Adipocyte (in vitro differentiated cells): ENCODE measurements around the gene PCDH15.

Source experiments
- DNase-seq: peaks from one replicate; pipeline ENCODE4 v3.0.0-alpha.2; 2015; ENCODE audit warnings: low read depth
- H3K27me3 ChIP-seq: replicated peaks from 2 replicates; pipeline ENCODE4 v1.7.0; 2013; ENCODE audit warnings: mild to moderate bottlenecking, low read length, moderate library complexity; ENCODE audit not compliant: control insufficient read depth, insufficient read depth
- H3K36me3 ChIP-seq: 2 replicates; pipeline ENCODE4 v1.7.0; 2013; ENCODE audit warnings: low read length, mild to moderate bottlenecking, moderate library complexity; ENCODE audit not compliant: control insufficient read depth, insufficient read depth, severe bottlenecking
- H3K4me1 ChIP-seq: 2 replicates; pipeline ENCODE4 v1.7.0; 2013; ENCODE audit warnings: mild to moderate bottlenecking, low read length, moderate library complexity; ENCODE audit not compliant: control insufficient read depth, insufficient read depth
- H3K4me3 ChIP-seq: 2 replicates; pipeline ENCODE4 v1.7.0; 2013; ENCODE audit warnings: mild to moderate bottlenecking, low read length, moderate library complexity
- H3K9ac ChIP-seq: 2 replicates; pipeline ENCODE4 v1.7.0; 2013; ENCODE audit warnings: mild to moderate bottlenecking, low read length, moderate library complexity
- H3K9me3 ChIP-seq: 2 replicates; pipeline ENCODE4 v1.7.0; 2013; ENCODE audit warnings: mild to moderate bottlenecking, low read length, moderate library complexity; ENCODE audit not compliant: control insufficient read depth

The PCDH15 gene

DNA sequence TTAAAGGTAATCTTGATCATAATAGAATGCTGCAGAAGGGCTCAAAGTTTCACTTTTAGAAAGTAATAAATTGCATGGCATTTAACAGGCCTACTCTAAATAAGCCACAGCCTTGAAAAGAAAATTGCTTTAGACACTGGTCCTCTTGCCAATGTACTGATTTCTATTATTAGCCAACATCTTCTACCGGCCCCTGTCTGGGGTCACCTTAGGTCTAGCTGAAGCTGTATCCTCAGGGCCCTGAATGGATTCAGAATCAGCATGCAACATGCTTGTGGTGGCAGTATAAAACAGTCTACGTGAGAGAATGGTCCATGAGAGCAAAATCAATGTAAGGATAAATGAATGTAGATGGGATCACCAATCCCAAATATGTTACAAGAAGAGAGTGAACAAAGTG lies 541.9 kb downstream of the PCDH15 start:
- Histone ChIP-seq H3K4me3 (no peak overlapping the region), H3K27me3 (no peaks in the 10 kb centered on the region), H3K9me3 (no peaks in the 10 kb centered on the region), H3K4me1 (no peaks in the 10 kb centered on the region), H3K36me3 (no peaks in the 10 kb centered on the region), H3K9ac (no peak overlapping the region)
- no peak for DNase-seq

DNA sequence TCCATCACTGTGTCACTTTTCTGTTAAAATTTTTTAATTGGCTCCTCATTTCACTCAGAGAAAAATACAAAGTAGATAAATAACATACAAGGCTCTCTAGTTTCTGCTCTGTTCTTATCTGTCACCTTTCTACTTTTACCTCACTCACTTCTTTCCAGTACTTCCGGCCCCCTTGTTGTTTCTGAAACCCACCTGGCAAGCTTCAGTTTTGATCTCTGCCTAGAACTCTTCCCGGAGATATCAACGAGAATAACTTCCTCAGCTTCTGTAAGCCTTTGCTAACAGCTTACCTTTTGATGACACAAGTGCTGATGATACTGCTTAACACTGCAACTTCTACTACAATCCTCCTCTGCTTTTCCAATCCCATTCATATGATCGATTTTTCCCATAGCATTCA lies 566.2 kb downstream of the PCDH15 start:
- DNase-seq: no peak
- no peak overlapping the region for H3K9ac ChIP-seq
- no peaks in the 10 kb centered on the region for H3K9me3 ChIP-seq
- no peaks in the 10 kb centered on the region for H3K36me3 ChIP-seq
- no peak overlapping the region for H3K4me3 ChIP-seq
- H3K4me1 ChIP-seq: no peaks in the 10 kb centered on the region
- no peaks in the 10 kb centered on the region for H3K27me3 ChIP-seq

DNA sequence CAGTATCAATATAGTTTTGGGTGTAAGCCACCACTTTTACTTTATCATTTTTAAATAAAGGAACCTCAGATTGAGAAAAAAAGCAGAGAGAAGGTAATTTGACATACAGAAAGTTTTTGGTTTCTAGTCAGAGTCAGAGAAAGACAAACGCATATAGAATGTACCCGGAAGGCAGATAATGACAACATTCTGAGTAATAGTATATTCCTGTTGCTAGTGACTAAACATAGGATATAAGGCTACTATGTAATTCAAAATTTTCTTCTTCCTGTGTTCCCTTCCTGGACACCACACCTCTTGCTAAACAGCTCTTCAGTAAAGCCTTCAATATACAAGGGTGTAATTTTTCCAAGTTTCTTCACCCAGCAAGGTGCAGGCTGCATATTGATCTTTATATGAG lies 597.6 kb downstream of the PCDH15 start:
- Histone ChIP-seq H3K9ac (no peak overlapping the region), H3K4me1 (no peaks in the 10 kb centered on the region), H3K9me3 (no peaks in the 10 kb centered on the region), H3K36me3 (no peaks in the 10 kb centered on the region), H3K27me3 (no peaks in the 10 kb centered on the region), H3K4me3 (no peak overlapping the region)
- no peak for DNase-seq

DNA sequence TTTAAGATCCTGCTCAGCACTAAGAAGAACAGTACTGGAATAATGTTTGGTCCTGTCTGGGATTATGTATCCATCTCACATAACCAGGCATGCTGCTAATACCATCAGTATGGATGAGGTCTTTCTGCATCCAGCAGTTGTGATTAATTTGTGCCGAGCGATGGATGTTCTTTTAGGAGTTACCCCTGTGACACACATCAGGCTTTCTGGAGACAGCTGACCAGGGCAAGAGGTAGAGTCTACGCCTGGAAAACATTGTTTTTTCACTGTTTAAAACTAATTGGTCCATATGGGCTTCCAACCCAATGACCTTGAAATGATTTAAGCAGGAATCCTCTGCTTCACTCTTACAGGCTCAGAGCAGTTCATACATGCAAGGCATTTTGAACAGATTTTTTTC lies 603.0 kb downstream of the PCDH15 start:
- Histone ChIP-seq H3K9ac (no peak overlapping the region), H3K4me1 (no peaks in the 10 kb centered on the region), H3K9me3 (peaks cover under 1% of the 10 kb centered on the region), H3K36me3 (no peaks in the 10 kb centered on the region), H3K27me3 (no peaks in the 10 kb centered on the region), H3K4me3 (no peak overlapping the region)
- DNase-seq: no peak

DNA sequence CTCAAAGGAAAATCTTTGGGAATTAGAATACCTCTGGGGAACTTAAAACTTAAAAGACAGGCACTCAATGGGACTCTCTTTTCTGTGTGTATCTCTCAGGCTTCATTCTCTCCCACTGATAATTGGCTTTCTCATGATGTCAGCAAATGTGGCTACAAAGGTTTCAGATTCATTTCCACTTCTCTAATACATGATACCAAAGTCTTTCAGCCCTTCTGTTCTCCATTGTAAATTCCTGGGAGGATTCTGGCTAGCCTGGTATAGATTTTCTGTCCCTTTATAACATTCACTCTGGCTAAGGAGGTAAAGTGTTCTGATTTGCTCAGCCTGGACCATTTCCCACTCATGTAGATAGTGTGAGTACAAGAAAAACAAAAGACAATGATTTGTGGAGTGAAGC lies 606.2 kb downstream of the PCDH15 start:
- H3K9ac ChIP-seq: no peak overlapping the region
- H3K9me3 ChIP-seq: peaks cover 3% of the 10 kb centered on the region
- no peak overlapping the region for H3K4me3 ChIP-seq
- no peak for DNase-seq
- no peaks in the 10 kb centered on the region for H3K27me3 ChIP-seq
- no peaks in the 10 kb centered on the region for H3K4me1 ChIP-seq
- H3K36me3 ChIP-seq: no peaks in the 10 kb centered on the region

DNA sequence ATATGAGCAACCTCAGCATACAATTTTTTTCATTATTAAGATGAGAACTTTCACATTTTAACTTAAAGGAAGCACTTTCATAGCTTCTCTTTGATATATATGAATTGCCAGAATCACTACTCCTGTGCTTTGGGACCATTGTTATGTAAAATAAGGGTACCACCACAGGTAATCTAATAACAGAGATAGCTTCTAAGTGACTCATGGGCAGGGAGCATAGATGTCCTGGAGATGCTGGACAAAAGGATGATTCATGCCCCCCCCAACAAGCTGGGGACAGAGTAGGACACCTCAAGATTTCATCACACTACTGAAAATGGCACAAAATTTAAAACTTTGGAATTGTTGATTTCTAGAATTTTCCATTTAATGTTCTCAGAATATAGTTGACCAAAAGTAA lies 641.1 kb downstream of the PCDH15 start:
- Histone ChIP-seq H3K4me1 (no peaks in the 10 kb centered on the region), H3K27me3 (no peaks in the 10 kb centered on the region)

DNA sequence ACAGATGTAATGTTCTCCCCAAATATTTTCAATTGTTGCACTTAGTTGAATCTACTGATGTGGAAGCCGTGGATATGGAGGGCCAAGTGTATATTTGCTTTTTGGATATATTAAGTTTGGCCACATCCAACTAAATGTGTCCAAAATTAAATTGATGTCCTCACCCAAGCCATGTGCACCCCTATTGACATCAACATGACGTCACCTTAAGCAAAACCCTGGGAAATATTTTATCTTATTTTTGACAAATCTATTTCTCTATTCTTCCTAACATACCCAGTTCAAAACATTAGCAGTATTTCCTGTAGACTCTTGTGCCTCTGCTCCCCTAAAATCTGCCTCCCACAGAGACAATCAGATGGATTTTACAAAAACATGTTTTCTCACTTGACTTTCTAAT lies 652.5 kb downstream of the PCDH15 start:
- Histone ChIP-seq H3K4me1 (no peaks in the 10 kb centered on the region), H3K4me3 (no peak overlapping the region), H3K9ac (no peak overlapping the region), H3K9me3 (peaks cover 2% of the 10 kb centered on the region), H3K27me3 (no peaks in the 10 kb centered on the region), H3K36me3 (no peaks in the 10 kb centered on the region)
- no peak for DNase-seq

More for the DNA sequence above, 641.1 kb downstream of the PCDH15 start:
- no peak overlapping the region for H3K4me3 ChIP-seq
- H3K9ac ChIP-seq: no peak overlapping the region
- H3K9me3 ChIP-seq: no peaks in the 10 kb centered on the region
- H3K36me3 ChIP-seq: no peaks in the 10 kb centered on the region
- no peak for DNase-seq

DNA sequence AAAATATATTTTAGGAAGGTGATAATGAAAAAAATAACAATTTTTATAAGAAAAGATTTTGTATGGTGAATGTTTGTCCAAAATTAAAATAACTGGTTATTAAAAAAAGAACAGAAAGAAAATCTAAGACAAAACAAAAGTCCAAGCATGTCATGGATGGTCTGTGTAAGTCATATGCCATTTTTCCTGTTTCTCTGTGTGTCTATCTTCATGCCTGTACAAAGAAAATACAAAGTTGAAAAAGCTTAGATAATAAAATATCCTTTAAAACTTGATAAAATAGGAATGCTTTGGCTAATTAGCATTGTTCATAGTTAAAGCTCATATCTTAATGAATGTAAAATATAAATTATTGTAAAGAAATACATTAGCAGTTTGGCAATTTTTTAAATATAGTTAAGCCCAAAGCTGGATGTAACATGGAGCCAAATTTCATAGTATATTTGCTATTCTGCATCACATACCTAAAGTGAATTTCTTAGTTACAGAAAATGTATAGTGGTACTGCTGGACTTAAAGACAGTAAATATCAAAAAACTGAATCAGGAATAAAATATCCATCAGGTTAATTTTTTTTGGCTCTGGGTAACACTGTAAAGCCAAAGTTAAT lies 661.1 kb downstream of the PCDH15 start:
- no peak overlapping the region for H3K4me3 ChIP-seq
- no peak for DNase-seq
- H3K4me1 ChIP-seq: no peaks in the 10 kb centered on the region
- no peak overlapping the region for H3K9ac ChIP-seq
- H3K36me3 ChIP-seq: no peaks in the 10 kb centered on the region
- H3K9me3 ChIP-seq: peaks cover 17% of the 10 kb centered on the region
- H3K27me3 ChIP-seq: no peaks in the 10 kb centered on the region

DNA sequence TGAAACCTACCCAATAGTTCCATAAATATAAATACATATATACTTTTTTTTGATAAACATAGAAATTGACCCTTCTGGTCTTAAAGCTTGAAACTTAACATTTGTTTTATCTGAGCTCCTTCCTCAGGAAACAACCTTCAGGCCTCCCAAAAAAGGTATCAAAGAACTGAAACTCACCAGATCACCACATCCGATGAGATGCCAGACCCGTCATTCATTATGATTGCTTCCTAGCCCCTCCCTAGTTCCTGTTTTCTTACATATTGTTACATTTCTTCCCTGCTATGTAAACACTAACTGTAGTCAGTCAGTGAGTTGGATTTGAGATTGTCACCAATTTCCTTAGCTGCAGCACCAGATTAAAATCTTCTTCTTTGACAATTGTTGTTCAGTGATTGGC lies 663.6 kb downstream of the PCDH15 start:
- H3K9me3 ChIP-seq: peaks cover 17% of the 10 kb centered on the region
- H3K9ac ChIP-seq: no peak overlapping the region
- H3K4me3 ChIP-seq: no peak overlapping the region
- H3K36me3 ChIP-seq: no peaks in the 10 kb centered on the region
- no peak for DNase-seq
- H3K27me3 ChIP-seq: no peaks in the 10 kb centered on the region
- no peaks in the 10 kb centered on the region for H3K4me1 ChIP-seq

DNA sequence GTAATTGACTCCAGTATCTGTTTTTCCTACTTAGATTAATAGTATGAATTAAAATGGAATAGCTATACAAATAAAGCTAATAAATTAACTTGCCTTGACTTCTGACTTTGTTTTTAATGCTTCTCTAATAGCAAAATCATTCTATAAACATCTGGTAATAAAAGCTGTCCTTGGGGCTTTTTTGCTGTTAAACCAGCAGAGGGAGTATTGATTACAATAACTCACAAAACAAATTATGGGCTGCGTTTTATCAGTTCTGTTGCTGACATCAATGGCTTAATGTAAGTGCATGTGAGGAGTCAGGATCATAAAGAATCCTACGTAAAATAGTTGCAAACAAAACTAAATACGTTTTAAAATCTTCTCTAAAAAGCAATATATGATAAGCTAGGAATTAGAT lies 667.8 kb downstream of the PCDH15 start:
- no peaks in the 10 kb centered on the region for H3K36me3 ChIP-seq
- H3K27me3 ChIP-seq: no peaks in the 10 kb centered on the region
- H3K9ac ChIP-seq: no peak overlapping the region
- peaks cover under 1% of the 10 kb centered on the region for H3K9me3 ChIP-seq
- DNase-seq: peak; percentile 4
- H3K4me1 ChIP-seq: no peaks in the 10 kb centered on the region
- no peak overlapping the region for H3K4me3 ChIP-seq

DNA sequence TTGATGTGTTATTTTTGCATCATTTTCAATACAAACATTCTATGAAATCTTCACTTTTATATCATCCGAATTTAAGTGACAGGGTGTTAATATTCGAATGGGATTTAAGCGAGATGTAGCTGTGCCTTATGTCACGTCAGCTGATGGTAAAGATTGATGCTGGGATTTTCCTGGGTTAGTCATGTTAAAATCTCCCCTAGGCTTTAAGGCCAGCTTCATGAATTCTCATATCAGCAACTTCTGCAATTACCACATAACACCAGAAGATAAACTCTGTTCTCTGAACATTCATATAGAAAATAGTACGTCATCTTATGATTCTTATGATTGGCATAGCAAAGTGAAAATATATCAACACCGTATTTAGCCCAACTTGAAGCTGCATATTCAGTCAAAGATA lies 669.2 kb downstream of the PCDH15 start:
- H3K36me3 ChIP-seq: no peaks in the 10 kb centered on the region
- DNase-seq: no peak
- H3K9ac ChIP-seq: no peak overlapping the region
- no peak overlapping the region for H3K4me3 ChIP-seq
- H3K9me3 ChIP-seq: no peaks in the 10 kb centered on the region
- no peaks in the 10 kb centered on the region for H3K4me1 ChIP-seq
- H3K27me3 ChIP-seq: no peaks in the 10 kb centered on the region

DNA sequence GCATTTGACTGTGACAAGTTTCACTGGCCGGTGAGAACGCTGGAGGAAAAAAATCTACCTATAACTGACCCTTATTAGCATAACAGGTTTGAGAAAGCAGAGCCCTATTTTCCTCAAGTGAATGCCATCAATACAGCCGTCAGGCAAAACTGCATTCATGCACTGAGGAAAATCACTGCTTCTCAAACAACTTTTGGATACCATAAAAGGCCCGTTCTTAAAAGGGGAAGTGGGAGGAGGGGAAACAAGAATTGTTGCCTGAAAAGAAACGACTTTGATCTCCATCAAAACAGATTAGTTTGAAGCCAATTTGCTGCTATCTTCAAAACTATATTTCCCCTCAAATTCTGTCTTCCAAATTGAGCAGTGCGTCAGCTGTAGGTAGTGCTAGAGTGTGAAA lies 670.6 kb downstream of the PCDH15 start:
- Histone ChIP-seq H3K27me3 (no peaks in the 10 kb centered on the region), H3K4me3 (no peak overlapping the region), H3K9me3 (no peaks in the 10 kb centered on the region), H3K4me1 (no peaks in the 10 kb centered on the region), H3K36me3 (no peaks in the 10 kb centered on the region), H3K9ac (no peak overlapping the region)
- DNase-seq: no peak
